SW480 (cell line): Measurements from ENCODE around the gene COL15A1.

Source experiments
- DNase-seq: peaks from one replicate; pipeline ENCODE4 v3.0.0-alpha.2; 2016; ENCODE audit warnings: low spot score

The COL15A1 gene

DNA sequence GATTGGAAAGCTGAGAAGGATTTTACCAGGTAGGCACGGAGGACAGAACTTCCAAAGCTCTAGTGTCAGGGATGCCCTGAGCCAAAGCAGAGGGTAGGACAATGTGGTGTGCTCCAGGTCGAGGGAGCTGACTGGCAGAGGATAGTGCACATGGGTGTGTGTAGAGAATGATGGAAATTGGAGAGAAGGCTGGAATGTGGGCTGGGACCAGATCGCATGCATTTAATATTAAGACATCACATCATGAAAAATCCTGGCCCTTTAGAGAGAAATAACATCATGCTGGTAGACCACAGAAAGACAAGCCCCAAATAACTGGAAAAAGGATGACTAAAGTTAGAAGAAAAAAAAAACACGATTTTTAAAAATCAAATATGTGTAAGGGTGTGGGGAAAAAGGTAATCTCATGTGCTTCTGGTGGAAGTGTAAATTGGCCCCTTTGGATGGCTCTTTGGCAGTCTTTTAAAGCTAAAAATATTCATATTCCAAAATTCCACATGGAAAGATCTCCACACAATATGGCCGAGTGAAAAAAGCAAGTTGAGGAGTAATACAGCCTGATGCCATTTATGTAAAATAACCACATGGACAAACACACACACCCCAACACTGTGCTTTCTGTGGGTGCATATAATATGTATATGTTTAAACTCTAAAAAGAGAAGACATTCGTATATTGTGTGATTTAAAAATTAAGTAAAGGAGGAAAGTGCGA lies 94.2 kb downstream of the COL15A1 start:
- no peak for DNase-seq

DNA sequence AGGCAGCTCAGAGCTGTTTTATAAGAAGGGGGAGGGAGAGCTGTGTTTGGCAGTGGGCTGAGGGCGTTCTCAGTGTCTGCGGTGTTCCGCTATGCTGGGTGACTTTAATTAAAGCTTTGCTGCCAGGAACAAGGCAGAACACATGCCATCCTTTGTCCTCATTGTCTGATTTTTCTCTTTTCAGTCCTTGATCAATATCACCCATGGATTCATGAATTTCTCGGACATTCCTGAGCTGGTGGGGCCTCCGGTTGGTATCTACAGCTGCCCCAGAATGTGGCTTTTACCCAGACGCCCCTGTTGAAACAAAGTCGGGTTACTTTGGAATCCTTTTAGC lies 94.7 kb downstream of the COL15A1 start:
- DNase-seq, result no peak

DNA sequence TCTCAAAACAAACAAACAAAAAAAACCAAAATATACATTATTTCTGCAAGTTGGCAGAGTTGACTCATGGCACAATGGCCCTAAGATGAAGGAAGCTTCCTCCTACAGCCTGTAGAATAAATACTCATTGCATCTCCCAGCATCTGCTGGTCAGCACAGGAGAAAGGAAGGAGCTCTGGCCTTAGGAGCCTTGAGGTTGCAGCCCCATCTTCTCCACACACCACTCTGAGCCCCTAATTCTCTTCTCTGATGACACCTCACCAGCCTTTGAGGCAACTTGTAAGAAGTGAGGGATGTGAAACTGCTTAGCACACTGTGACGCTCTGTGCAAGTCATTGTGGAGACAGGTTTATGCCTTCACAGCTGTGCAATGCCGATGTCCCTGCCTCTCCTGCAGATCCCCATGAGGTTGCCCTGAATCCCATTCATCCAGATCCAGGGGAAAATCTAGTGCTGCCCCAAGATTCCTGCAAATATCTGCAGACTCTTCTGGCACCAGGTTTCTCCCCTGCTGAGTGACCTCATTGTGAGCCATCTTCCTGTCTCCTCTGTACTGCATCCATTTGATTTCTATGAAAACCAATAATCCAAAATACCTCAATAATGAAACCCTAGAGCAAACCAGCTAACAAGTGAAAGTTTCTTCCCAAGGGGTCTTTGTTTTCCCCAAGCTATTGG lies 95.9 kb downstream of the COL15A1 start:
- no peak for DNase-seq

DNA sequence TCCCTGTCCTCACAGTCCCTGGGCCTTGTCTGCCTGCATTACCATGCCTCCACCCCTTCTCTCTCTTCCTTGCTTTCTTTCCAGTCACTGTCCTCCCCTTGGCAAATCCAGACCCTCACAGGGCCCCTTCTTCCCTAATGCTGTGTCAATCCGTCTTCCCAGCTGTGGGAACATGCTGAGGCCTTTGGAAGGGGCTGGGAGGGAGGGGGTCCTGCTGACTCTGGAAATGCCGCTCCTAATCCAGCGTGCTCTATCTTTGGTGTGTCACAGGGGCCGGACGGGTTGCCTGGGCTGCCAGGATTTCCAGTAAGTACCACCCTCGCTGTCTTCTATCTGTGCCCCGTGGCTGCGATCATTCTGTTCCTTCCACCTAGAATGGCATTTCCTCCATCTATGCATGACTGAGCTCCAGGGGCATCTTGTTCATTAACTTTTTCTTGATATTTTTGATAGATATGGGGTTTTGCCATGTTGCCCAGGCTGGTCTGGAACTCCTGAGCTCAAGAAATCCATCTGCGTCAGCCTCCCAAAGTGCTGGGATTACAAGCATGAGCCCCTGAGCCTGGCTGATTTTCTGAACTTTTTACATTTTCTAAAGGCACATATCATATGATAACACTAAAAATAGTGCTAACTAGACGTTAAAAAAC lies 96.7 kb downstream of the COL15A1 start:
- DNase-seq, result no peak

DNA sequence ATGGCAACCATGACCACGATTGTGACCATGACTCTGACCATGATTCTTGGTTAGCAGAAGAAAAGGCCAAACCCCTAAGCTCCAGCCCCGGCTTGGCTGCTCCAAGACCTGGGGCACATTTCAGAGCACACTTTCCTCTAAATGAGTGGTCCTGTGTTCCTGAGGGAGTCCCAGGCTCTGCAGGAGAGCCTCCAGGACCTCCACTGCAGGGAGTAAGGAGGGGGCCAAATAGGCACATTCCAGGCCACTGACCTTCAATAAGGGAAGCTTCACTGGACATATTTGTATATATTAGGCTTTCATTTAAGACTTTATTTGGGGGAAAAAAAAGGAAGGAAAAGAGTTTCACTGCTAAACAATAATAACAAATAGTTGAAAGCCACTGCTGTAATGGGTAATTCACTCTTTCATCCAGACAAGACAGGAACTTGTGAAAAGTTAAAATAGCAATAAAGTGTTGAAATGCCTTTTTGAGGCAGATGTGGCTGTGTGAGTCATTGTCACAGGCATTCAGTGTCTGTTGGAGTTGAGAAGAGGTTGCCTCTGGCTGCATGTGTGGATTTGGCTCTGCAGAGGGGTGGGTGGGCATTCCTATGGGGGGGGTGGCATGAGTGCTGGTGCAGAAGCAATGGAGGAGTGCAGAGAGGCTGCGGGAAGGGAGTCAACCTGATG lies 97.3 kb downstream of the COL15A1 start:
- DNase-seq, result peak; percentile 22

DNA sequence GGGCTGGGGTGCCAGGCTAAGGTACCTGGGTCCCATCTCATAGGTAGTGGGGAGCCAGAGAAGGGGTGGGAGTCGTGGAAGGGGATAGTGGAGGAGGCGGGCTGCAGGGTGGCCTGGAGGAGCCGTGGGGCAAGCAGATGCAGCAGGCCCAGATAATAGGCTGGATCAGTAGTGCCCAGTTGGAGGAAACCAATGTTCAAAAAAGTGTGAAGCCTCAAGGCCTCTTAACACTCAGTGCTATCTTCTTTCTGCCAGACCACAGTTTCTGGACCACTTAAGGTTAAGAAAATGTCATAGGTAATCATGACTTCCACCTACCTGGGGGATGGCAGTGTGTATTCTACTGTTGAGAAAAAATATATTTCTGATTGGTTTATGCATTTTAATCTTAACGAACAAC lies 97.9 kb downstream of the COL15A1 start:
- DNase-seq, result no peak

DNA sequence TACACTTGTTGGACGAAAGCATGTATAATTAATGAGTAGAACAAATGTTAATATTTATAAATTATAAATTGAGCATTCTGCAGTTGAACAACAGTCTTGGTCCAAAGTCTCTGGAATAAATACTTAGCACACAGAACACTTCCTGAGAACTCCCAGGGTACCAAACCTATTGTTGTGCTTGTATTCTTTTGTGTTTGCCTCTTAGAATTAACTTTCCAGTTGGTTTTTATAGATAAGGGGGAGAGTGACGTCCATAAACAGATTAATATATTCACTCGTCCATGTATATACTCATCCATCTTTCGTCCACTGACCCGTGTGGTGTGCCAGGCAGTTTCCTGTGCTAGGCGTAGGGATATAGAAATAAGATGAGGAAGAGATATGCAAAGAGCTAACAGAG lies 98.9 kb downstream of the COL15A1 start:
- DNase-seq, result no peak

DNA sequence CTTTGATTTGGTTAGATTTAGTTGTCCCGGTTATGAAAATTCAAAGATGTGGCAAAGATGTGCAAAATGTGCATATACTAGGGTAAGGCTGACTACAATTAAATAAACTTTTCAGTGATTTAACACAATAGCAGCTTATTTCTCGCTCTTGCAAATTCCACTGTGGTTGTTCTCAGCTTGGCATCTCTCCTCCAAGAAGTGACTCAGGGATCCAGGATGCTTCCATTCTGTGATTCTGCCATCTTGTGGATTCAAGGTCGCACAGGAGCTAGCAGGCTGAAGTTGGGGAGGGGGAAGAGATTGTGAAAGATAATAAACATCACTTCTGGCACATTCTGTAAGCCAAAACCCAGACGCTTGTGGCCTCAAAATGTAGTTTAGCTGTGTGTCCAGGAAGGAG lies 101.1 kb downstream of the COL15A1 start:
- no peak for DNase-seq

DNA sequence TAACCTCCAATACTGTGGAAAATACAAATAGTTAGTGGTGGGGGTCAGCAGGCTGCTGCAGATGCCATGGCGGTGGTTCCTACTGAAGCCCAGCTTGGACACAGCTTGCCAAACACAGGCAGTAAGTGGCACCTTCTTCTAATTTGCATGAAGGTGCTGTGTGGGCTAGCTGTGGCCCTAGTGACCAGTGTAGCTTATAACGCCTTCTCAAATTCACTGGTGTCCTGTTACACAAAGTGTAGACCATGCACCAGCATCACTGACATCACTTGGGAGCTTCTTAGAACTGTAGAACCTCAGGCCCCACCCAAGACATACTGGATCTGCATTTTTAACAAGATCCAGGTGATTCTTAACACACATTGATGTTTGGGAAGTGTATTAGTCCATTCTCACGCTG lies 102.4 kb downstream of the COL15A1 start:
- DNase-seq, result no peak

DNA sequence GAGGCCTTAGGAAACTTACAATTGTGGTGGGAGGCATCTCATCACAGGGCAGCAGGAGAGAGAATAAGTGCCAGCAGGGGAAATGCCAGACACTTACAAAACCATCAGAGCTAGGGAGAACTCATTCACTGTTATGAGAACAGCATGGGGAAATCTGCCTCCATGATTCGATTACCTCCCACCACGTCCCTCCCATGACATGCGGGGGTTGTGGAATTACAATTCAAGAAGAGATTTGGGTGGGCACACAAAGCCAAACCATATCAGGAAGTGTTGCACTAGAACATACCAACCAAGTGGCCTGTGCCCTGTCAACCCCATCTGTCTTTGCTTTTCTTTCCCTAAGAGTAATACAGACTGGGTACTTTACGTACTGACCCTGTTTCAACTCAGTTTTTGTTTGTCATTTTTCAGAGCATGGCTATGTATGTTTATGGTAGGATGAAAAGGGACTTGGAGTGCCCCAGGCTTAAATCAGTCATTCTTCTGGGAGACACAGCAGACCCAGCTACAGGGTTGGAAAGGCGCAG lies 102.9 kb downstream of the COL15A1 start:
- DNase-seq, result no peak

DNA sequence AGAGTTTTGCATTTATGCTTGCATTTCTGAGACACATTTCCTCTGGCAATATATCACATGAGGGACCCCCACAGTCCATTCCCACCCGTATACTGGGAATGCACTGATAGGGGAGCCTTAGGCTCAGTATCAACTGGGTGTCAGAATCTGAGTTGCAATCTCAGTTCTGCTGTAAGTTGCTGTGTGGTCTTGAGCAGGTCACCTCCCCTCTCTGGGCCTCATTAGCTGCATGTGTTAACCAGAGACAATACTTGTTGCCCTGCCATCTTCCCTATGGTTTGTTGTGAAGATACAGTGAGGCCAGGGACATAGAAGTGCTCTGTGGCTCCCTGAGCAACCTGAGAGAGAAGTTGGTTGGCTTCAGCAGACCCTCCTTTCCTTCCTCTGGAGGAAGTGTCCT lies 105.5 kb downstream of the COL15A1 start:
- DNase-seq, result no peak

DNA sequence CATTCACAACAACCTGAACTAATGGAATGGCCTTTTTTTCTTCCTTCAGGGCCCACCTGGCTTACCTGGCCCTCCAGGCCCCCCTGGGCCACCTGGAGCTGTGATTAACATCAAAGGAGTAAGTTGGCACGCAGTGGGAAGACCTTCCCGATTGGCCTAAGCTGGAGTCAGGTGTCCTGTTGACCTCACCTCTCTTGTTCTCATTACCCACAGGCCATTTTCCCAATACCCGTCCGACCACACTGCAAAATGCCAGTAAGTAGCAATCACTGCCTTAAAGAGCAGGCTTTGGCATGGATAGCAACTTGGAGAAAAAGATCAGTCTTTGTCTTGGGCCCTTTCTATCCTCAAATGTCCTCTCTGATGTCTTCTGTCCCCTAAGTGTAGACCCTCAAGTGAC lies 105.9 kb downstream of the COL15A1 start:
- no peak for DNase-seq

DNA sequence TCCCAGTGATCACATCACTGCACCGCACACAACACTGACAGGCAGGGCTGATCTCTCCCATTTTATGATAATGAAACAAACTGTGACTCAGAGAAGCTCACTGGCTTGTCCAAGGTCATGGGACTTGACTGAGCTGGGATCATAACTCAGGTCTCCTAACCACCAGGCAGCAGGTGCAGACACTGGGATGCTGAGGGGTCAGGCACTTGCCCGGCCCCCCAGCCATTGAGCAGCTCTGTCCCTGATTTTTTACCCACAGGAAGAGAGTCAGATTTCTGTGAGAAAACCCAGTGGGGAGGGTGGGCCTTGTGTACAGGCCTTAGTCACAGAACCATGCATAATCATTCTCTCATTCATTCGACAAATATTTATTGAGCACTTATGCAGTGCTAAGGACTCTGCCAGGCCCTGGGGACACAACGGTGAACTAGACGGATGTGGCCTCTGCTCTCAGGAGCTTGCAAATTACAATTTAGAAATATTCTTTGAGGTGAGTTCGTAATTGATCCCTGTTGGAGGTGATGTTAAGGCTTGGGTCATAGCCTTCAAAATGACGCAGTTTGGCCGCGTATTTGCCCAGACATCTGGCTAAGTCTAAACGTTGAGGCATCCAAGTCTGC lies 106.7 kb downstream of the COL15A1 start:
- no peak for DNase-seq

DNA sequence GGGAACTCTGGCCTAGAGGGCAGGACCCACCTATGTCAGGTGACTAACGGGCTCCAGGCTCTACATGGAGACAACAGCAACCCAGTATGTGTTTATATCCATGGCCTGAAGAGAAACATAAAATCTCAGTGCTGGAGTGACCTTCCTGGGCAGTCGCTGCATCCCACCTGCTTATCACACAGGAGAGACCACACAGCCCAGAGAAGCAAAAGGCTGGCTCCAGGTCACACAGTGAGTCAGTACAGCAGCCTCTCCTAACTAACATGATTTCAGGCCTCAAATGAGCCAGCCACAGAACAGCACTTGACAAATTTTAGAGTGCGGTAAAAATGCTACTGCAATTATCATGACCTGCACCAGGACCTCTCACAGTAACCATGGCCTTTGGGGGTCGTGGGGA lies 107.2 kb downstream of the COL15A1 start:
- DNase-seq, result no peak

DNA sequence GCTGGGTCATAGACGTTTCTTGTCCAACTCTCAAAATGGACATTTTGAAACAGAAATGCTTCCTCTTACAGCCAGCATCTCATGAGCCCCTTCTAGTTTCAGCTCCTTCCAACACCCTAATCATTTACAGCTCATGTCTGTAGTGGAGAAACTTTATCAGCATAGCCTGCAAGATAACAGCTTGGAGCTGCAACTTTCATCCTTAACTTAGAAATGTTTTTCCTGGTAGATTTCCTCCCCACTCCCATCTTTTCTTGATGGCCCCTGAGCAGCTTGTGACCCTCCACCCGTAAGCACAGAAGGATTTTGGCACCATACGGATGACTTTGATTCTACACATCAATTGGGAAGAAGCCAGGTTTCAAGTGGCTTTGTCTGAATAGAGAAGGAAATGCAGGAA lies 107.7 kb downstream of the COL15A1 start:
- no peak for DNase-seq

DNA sequence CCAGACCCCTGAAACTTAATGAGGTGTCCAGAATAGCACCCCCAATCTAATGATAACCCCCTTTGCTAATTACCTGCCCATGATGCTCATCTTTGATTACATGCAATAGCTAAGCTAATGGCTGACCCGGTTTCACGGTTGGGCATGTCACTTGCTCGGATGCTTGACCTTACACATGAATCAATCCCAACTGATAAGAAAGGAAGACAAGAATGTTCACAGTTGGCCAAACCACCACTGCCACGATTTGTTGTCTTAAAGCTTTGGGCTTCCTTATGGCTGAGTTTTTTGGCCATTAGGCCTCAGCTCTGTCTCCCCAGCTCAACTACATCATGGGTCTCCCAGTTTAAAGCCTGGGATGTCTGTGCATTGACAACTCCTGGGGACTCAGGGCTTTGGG lies 108.1 kb downstream of the COL15A1 start:
- no peak for DNase-seq

DNA sequence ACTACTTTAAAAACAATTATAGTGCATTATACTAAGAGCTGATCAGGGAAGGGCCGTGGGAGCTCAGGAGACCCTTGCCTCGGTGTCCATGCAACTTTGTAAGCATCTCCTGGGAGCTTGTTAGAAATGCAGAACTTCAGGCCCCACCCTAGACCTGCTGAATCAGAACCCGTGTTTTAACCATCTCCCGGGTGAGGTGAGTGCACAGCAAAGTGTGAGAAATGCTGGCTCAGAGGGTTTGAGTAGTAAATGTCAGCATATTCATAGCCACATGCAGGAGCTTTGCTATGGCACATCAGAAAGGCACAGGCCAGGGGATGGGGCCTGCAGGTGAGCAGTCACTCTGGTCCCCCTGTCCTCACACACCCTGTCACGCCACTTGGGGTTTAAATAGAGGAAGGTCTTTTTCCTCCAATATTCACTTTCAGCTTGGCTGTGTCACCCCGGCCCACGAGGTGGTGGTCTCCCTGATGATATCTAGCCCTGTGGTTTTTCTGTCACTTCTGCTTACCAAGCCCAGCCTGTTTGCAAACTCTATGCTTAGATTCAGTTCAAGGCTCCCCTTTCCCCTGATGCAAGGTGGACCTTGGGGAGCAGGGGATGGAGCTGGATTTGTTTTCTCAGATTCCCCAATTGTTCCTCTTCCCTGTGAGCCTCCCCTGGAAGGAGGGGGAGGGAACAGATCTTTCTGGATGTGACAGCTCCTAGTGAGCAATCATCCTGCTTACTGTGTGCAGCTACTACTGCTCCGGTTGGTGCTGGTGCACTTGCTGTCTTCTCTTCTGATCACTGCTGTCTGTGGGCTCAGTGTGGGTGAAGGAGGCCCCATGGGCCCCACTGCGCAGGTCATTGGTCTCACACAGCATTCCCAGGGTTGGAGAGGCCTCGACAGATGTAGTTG lies 109.4 kb downstream of the COL15A1 start:
- no peak for DNase-seq

DNA sequence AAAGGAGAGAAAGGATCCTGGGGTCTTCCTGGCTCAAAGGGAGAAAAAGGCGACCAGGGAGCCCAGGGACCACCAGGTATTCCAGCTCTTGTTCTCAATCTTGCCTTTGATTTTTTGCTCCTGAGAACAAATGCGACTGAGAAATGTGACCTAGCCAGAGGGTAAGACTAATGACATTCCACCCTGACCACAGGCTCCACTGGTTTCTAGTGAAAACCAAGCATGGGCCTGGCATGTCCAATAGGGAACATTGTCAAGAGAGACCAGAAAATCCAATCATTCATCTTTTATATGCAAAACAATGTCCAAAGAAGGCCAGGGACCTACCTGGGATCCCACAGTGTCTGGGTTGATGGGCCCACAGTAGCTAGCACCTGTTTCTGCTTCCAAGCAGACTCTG lies 110.9 kb downstream of the COL15A1 start:
- peak; percentile 37 for DNase-seq

DNA sequence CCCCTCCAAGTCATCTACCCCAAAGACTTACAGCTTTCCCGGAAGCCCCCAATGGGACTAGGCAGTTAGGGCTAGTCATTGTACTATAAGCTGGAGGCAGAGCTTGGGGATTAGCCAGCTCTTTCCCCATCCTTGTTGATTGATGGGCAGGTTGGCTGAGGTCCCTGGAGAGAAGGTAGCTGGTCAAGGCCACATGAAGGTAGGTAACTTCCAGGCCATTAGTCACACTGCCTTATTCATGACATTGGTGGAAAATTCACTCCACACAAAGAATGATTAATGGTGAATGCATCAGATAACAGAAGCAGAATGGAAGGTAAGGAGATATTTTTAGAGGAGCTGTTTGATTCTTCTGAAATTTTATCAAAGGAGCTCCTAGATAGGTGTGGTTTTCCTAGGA lies 111.7 kb downstream of the COL15A1 start:
- peak; percentile 16 for DNase-seq

DNA sequence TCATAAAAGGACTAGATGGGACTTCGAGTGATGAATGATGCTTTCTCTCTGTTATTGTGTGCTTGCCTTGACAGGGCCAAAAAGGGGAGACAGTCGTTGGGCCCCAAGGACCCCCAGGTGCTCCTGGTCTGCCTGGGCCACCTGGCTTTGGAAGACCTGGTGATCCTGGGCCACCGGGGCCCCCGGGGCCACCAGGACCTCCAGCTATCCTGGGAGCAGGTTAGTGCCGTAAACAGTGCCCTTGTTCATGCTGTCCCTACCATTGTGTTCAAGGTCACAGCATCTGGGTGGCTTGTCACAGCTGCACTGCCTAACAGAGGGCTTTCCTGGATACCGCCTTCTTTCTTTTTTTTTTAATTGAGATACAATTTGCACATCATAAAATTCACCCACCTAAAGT lies 112.5 kb downstream of the COL15A1 start:
- DNase-seq, result no peak
